Measurements from ENCODE around the gene PRRX1. TPM values are rescaled to one million over a fixed set of nuclear protein-coding genes. Genes with fewer than 3 reads are reported as not detected.

PRRX1 gene
- polyA plus RNA-seq, 3 donors, result not detected

DNA sequence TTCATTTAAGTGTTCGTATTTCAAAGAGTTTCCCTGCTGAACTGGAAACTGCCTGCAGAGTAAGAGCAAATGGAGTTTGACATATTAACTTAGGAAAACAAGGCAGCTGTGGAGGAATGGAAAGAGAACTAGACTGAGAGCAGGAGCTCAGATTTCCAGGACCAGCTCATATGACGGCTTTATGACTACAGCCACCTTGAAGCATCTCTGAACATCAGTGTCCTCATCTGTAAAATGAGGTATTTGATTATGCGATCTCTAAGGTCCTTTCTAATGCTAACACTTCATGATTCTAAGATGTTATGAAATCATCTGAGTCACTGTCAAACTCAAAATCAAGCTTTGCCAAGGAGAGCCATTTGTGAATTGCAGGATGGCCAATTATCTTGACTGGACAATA lies 112.3 kb downstream of the PRRX1 start:
- H3K9ac ChIP-seq (ENCODE audit: insufficient read depth, low read length, poor library complexity, severe bottlenecking), result no peak overlapping the region
- no peaks in the 10 kb centered on the region for H3K79me2 ChIP-seq (ENCODE audit: insufficient read depth, low read length)
- TF ChIP-seq CTCF (IDR thresholded peaks at IDR 0.05), result no peak
- H3K27ac ChIP-seq (ENCODE audit: low read depth in 1 of 2, low read length in 2 of 2), result no peak overlapping the region
- H3K9me3 Mint-ChIP-seq, result peaks cover 0 to 8% (median 4%) of the 10 kb centered on the region in 7 donors
- no peaks in the 10 kb centered on the region for H3K9me3 ChIP-seq (replicated peaks in 1 of 2; ENCODE audit: control insufficient read depth in 1 of 2, insufficient read depth in 1 of 2, low read length in 2 of 2)
- no peak overlapping the region for H2AFZ ChIP-seq (ENCODE audit: insufficient read depth, low read depth, low read length, poor library complexity, severe bottlenecking)
- intact Hi-C loops (cut with micrococcal nuclease), result no loop called here
- no peak overlapping the region for H3K27ac Mint-ChIP-seq
- WGBS (ENCODE audit: insufficient coverage), result 56% methylated on average over 1 of the region's 3 CpGs
- no peaks in the 10 kb centered on the region for H3K4me1 ChIP-seq (ENCODE audit: control insufficient read depth in 1 of 2, insufficient read depth in 2 of 2, low read length in 2 of 2)
- H3K27me3 ChIP-seq (ENCODE audit: control insufficient read depth in 2 of 2, insufficient read depth in 2 of 2, low read length in 2 of 2), result no peaks in the 10 kb centered on the region
- H3K36me3 Mint-ChIP-seq, result no peaks in the 10 kb centered on the region
- H3K4me1 Mint-ChIP-seq, result no peaks in the 10 kb centered on the region
- no peaks in the 10 kb centered on the region for H4K20me1 ChIP-seq (ENCODE audit: insufficient read depth, low read length)
- H3K4me3 ChIP-seq (replicated peaks in 1 of 3; ENCODE audit: low read depth in 2 of 3, low read length in 3 of 3), result no peak overlapping the region
- H3K36me3 ChIP-seq (replicated peaks in 1 of 2; ENCODE audit: control insufficient read depth in 1 of 2, insufficient read depth in 2 of 2, low read length in 2 of 2), result no peaks in the 10 kb centered on the region
- H3K27me3 Mint-ChIP-seq (ENCODE audit: low read depth in 3 of 3), result no peaks in the 10 kb centered on the region
- no peak overlapping the region for H3K4me3 Mint-ChIP-seq
- H3K4me2 ChIP-seq (replicated peaks; ENCODE audit: extremely low read depth, low read length, poor library complexity, severe bottlenecking), result no peak overlapping the region
- no peak for DNase-seq

DNA sequence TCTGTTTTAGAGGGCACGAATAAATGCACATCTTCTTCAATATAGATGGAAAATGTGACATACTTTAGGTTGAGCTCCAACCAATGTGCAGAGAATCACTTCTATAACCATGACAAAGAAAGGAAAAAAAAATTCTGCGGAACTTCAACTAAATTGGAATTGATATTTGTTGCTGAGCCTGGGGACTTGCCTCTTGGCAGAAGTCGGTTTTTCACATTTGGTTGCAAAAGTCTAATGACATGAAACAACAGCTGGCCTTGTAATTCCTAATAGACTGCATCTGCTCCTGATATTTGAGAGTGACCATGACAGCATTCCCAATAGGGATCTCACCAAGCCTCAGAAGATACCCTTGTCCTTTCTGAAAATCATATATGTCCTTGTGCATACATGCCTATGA lies 112.8 kb downstream of the PRRX1 start:
- Mint-ChIP-seq H3K4me1 (no peaks in the 10 kb centered on the region), H3K4me3 (no peak overlapping the region)
- intact Hi-C loops (cut with micrococcal nuclease), result no loop called here

More for the DNA sequence above, 112.8 kb downstream of the PRRX1 start:
- Histone ChIP-seq H3K4me2 (replicated peaks; ENCODE audit: extremely low read depth, low read length, poor library complexity, severe bottlenecking) (no peak overlapping the region), H4K20me1 (ENCODE audit: insufficient read depth, low read length) (no peaks in the 10 kb centered on the region), H2AFZ (ENCODE audit: insufficient read depth, low read depth, low read length, poor library complexity, severe bottlenecking) (no peak overlapping the region), H3K27ac (ENCODE audit: low read depth in 1 of 2, low read length in 2 of 2) (no peak overlapping the region), H3K36me3 (replicated peaks in 1 of 2; ENCODE audit: control insufficient read depth in 1 of 2, insufficient read depth in 2 of 2, low read length in 2 of 2) (no peaks in the 10 kb centered on the region), H3K27me3 (ENCODE audit: control insufficient read depth in 2 of 2, insufficient read depth in 2 of 2, low read length in 2 of 2) (no peaks in the 10 kb centered on the region), H3K9me3 (replicated peaks in 1 of 2; ENCODE audit: control insufficient read depth in 1 of 2, insufficient read depth in 1 of 2, low read length in 2 of 2) (no peaks in the 10 kb centered on the region), H3K4me3 (replicated peaks in 1 of 3; ENCODE audit: low read depth in 2 of 3, low read length in 3 of 3) (no peak overlapping the region), H3K79me2 (ENCODE audit: insufficient read depth, low read length) (no peaks in the 10 kb centered on the region), H3K9ac (ENCODE audit: insufficient read depth, low read length, poor library complexity, severe bottlenecking) (no peak overlapping the region), H3K4me1 (ENCODE audit: control insufficient read depth in 1 of 2, insufficient read depth in 2 of 2, low read length in 2 of 2) (no peaks in the 10 kb centered on the region)
- no peak for DNase-seq
- Mint-ChIP-seq H3K9me3 (peaks cover 0 to 11% (median 4%) of the 10 kb centered on the region in 7 donors), H3K36me3 (no peaks in the 10 kb centered on the region), H3K27me3 (ENCODE audit: low read depth in 3 of 3) (peaks cover 0 to 2% (median 0%) of the 10 kb centered on the region in 3 donors), H3K27ac (no peak overlapping the region)
- WGBS (ENCODE audit: insufficient coverage), result 100% methylated on average over 1 of the region's 3 CpGs
- no peak for TF ChIP-seq CTCF (IDR thresholded peaks at IDR 0.05)

Other genes starting within 250 kb of the PRRX1 start
- 10 to 100 TPM in 1 of 3 donors, 1 to 10 TPM in 1, under 1 TPM in 1; 0.86 to 17.5 (median 3.3) TPM for gene GORAB, start 132.0 kb upstream of the PRRX1 start, polyA plus RNA-seq